HG02970 (cell line): Measurements from ENCODE around the gene TIMP1.

Source experiments
- ATAC-seq: cut with Tn5 transposase; IDR thresholded peaks from one replicate; pipeline ENCODE4 v1.9.1; 2021; ENCODE audit warnings: mild to moderate bottlenecking, moderate library complexity, moderate number of reproducible peaks; ENCODE audit not compliant: unreplicated experiment, low FRiP score

The TIMP1 gene

DNA sequence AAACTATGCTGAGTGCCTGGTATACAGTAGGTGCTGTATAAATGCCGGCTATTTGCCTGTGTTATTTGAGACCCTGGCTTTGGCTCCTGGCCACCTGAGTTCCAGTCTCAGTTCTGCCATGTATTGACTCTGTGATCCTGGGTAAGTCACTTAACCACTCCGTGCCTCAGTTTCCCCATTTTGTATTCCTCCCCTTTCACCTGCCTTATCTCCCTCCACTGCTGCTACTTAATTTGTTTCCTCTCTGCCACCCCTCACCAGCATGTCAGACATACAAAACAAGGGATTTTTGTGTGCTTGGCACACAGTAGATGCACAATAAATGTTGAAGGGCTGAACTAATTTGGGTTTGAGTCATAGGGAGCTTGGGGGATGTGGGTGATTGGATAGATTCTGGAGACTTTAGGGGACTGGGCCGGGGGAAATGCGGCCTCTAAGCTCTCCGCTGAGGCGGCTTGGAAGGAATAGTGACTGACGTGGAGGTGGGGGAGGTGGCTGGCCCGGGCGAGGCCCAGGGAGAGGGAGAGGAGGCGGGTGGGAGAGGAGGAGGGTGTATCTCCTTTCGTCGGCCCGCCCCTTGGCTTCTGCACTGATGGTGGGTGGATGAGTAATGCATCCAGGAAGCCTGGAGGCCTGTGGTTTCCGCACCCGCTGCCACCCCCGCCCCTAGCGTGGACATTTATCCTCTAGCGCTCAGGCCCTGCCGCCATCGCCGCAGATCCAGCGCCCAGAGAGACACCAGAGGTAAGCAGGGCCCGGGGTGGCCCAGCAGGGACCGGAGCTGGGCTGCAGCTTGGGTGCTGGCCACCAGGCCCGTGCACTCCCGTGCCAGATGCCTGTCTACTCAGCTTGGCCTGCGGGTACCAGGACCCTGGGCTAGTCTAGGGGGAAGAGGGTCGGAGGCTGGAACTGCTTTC, at the start of gene TIMP1:
Gene TIMP1 (plus strand): TSS at position 706 of the 917 bp plus-strand sequence. CDS start 980 bp downstream, outside the sequence.
- no peak for ATAC-seq

DNA sequence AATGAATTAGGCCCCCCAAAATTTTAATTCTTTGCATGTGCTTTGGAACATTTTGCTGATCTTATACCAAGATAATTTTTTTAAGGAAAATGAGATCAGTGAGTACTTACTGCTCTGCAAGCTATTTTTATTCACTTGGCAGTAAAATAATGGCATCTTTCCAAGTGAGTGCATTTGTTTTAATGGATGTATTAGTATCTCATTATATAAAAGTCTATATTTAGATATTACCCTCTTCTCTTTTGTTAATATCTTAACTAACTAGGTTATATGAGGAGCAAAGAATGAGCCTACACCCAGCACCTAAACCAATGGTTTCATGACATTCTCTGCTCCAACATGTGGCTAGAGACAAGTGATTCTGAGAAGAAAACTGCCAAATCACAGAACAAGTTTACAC, 42.4 kb upstream of the TIMP1 start:
- ATAC-seq = no peak

DNA sequence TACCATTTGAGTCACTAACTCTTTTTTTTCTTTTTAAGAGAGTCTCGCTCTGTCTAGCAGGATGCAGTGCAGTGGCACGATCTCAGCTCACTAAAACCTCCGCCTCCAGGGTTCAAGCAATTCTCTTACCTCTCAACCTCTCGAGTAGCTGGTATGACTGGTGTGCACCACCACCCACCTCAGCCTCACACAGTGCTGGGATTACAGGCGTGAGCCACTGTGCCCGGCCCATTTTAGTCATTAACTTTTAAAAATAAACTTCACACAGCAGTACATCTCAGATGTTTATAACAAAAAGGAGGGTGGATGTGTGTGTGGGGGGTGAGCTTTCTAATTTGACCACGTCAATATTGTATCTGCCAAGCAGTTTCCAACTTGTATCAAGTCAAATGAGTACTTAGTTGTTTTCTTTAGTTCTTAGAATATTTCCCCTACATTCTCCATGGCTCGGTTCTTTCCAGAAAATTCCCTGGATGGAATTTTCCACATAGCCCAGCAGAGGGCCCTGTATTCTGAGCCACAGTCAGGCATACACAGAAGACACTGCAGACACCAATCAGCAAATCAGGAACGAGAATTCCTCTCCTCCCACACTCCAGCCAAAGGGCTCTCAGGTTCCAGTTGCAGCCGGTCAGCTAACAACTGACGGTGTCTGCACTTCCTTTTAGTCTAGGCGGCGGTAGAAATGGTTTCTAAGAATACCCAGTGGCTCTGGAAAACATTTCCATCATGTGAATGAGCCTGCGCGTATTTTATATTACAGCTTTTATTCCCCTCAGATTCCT, 41.3 kb upstream of the TIMP1 start:
- no peak for ATAC-seq

DNA sequence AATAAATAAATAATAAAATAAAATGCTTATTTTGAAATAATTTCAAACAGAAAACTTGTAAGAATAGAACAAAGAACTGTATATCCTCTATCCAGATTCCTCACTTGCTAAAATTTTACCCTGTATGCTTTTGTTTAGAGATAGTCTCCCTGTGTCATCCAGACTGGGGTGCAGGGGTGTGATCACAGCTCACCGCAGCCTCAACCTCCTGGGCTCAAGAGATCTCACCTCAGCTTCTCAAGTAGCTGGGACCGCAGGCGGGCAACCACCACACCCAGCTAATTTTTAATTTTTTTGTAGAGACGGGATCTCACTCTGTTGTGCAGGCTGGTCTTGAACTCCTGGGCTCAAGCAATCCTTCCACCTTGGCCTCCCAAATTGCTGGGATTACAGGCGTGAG, 38.7 kb upstream of the TIMP1 start:
- ATAC-seq = no peak

DNA sequence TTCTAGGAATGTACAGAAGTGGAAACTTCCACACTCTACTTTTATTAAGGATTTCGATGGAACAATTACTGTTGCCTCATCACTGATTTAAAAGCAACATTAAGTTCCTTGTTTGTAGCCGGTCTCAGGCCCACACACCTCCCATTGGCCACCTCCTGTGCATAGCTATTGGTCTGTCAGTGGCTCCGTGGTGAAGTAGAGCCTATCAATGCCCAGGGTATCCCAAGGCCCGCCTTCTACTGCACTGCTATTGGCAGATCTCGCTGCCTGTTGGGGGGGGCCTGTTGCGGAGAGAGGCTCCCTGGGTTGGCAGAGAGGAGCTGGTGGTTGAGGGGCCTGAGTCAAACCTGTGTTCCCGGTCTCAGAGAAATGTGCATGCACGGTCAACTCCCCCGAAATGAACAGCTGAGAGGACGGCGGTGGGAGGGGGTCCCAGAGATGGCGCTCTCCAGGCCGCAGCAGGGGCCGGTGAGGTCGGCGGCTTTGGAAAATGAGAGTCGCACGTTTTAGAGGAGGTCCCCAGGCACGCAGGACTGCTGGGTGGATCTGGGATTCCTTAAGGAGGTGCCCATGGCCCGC, 26.1 kb upstream of the TIMP1 start:
- ATAC-seq = peak; percentile 70

DNA sequence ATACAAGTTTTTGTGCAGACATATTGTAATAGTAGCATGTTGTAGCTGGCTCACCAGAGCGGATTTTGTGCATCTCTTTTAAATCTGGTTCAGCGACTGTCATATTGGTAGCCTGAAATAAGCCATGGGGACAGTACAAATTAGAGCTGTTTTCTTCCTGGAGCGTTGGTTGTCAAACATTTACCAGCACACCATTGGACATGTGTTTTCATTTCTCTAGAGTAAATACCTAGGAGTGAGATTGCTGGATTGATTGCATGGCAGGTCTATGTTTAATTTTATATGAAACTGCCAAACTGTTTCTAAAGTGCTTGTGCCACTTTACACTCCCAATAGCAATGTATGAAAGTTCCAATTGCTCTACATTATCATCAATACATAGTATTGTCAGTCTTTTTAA, 23.8 kb upstream of the TIMP1 start:
- no peak for ATAC-seq

DNA sequence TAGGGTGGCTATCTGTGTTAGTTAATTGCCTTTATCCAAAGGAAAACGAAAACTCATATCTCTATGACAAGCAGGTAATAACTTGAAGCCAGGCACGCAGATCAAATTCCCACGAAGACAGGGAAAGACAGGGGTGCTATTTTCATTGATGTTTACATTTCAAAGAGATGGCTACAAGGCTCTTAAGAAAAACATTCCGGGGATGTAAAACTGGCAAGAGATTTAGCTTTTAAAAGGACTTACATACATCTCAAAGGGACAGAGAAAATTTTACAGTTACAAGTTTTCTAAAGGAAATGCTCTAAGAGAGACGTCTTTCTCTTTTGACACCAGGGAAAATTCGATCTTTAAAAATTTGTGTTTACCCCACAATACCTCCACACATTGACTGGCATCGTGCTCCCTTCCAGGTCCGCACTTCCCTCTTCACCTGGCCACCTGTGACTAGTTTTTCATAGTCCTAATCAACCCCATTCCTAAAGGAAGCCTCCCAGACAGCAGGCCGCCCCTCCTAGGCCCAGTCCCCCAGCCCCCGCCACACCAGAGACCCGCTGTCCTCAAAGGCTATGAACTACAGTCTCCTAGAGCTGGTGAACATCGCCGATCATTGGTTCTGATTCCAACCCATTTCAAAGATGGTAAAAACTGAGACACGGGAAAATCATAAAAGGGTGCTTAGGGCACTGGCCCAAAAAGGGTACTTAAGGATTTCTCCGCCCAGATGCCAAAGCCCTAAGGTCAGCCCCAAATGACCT, 21.9 kb upstream of the TIMP1 start:
- ATAC-seq = no peak

DNA sequence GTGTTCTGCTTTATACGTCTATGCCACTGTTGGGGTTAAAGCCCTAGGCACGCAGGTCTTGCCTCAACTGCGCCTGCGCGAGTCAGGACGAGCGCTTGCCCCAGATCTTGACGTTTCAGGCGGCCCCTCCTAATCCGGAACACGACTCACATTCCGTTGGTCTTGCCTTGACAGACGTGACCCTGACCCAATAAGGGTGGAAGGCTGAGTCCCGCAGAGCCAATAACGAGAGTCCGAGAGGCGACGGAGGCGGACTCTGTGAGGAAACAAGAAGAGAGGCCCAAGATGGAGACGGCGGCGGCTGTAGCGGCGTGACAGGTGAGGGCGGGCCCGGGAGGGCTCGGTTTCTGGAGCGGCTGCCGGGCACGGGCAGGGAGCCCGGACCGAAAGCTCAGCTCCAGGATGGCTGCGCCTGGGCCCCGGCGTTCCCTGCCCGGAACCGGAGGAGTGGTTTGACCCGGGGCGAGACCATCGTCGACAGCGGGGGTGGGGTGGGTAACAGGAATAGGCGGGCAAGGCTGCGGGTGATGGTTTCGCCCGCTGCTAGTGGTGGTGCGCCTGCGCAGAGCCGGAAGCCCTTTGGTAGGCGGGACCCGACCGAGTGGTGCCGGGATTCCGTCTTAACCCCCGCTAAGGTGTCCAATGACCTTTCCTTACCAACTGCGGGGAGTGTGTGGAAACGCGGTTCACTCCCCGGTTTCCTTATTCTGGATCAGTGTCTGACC, 21.1 kb upstream of the TIMP1 start, which contains the start of gene ARAF:
Gene ARAF (plus strand): TSS at position 272 of the 725 bp plus-strand sequence. CDS start 1,763 bp downstream, outside the sequence.
- ATAC-seq = peak; percentile 79

DNA sequence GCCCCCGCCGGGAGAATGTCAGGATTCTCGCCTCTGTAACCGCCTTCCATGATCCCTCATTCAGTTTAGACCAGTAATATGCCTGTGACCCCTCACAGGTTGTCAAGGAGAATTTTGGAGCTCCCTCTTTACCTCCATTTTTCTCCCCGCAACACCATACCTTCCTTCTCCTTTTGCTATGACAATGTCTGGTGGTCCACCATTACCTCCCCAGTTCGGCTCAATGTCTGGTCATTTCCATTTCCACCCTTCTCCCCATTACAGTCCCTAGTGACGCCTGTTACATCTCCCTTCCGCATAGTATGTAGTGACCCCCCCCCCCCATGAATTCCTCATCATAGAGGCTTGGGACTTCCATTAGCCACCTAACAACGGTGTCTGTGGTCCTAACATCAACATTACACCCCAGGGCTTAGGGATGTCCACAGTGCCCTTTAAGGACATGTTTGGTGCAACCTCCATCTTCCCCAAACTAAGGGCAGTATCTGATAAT, 20.5 kb upstream of the TIMP1 start:
- no peak for ATAC-seq

DNA sequence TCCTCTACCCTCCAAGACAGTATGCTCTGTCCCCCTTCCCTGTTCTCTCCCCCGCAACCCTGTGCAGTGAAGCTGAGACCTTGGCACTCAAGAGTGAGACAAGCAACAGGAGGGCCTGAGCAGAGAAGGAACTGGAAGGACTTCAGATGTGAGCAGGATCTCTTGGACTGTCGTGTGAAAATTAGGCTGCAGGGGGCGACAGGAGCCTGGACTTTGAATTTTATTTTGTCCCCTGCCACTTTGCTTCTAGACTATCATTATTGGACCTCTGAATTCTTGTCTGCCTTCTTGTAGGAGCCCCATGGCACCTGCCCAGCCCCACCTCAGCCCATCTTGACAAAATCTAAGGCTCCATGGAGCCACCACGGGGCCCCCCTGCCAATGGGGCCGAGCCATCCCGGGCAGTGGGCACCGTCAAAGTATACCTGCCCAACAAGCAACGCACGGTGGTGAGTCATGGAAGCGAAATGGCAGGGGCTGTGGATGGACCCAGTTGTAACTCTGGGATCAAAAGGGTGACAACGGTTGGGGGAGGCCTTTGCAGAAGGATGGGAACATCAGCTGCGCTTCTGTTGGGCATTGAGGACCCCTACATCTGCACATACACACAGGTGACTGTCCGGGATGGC, 19.5 kb upstream of the TIMP1 start:
- ATAC-seq = no peak

DNA sequence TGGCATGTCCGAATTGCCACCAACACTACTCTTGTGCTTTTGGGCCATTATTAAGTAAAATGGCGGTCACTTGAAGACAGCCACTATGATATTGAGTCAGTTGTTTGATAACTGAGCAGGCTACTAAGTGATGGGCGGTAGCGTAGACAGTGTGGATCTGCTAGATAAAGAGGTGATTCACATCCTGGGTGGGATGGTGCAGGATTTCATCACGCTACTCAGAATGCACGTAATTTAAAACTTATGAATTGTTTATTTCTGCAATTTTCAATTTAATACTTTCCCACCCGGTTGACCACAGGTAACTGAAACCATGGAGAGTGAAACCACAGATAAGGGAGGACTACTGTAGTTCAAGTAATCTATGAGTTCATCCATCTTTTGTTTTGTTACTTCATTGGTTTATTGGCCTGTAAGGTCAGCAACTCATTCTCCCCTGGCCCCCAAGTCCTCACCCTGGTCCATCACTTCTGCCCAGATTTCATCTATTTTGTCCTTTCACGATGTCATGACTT, 18.4 kb upstream of the TIMP1 start:
- ATAC-seq = no peak

DNA sequence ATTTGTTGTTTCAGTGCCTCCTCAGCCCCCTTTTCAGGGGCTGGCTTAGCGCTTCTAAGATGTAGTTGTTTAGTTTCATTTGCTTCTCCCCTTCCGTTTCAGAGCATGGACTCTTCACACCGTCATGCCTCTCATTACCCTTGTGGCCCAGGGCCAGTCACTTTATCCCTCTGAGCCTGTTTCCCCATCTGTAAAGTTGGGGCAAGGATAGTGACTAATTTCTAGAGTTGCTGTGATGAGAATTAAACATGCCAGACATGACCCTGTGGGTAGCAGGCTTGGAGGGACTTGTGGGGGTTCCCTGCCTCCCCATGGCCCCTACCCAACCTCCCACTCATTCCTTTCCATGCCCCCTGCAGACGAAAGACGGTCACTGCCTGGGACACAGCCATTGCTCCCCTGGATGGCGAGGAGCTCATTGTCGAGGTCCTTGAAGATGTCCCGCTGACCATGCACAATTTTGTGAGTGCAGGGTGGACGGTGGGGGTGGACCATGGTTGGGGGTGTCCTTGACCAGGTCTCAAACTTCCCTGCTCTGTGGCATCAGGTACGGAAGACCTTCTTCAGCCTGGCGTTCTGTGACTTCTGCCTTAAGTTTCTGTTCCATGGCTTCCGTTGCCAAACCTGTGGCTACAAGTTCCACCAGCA, 17.7 kb upstream of the TIMP1 start:
- ATAC-seq = no peak

DNA sequence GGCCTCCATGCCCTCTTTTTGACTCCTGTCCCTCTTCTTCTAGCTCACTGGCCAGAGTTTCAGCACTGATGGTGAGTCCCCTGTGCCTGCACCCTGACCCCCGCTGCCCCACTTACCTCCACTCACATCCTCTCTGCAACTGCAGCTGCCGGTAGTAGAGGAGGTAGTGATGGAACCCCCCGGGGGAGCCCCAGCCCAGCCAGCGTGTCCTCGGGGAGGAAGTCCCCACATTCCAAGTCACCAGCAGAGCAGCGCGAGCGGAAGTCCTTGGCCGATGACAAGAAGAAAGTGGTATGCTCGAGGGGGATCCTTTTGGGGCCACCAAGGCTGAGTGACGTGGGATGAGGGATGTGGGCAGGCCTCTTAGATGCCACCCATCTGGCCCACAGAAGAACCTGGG, 15.4 kb upstream of the TIMP1 start:
- no peak for ATAC-seq

DNA sequence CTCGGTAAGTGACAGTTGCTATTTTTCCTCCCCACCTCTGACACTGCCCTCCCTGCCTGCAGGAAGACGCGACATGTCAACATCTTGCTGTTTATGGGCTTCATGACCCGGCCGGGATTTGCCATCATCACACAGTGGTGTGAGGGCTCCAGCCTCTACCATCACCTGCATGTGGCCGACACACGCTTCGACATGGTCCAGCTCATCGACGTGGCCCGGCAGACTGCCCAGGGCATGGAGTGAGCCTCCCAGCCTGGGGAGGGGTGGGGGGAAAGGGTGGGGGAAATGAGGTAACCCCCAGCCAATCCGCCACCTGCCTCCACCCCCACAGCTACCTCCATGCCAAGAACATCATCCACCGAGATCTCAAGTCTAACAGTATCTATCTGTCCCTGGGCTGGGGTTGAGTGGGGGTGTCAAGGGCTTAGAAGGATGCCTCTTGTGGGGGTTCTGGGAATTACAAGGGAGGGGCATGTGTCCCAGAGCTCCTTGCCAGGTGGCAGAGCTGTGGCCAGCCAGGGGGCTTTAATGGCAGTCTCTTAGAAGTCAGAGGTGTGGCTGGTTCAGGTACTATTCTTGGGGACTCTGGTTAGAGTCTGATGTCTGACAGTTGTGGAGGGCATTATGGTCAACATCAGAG, 13.5 kb upstream of the TIMP1 start:
- ATAC-seq = no peak

DNA sequence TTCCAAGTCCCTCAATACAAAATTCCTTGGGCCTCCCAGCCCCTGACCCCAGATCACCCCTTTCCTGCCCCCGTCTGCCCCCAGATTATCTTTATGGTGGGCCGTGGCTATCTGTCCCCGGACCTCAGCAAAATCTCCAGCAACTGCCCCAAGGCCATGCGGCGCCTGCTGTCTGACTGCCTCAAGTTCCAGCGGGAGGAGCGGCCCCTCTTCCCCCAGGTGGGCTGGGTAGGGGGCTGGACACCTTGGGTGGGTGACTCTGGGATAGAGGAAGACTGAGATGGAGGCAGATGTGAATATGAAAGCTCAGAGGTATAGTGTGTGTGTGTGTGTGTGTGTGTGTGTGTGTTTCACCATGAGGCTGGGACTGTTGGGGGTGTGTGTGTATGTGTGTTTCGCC, 11.4 kb upstream of the TIMP1 start:
- ATAC-seq = no peak

DNA sequence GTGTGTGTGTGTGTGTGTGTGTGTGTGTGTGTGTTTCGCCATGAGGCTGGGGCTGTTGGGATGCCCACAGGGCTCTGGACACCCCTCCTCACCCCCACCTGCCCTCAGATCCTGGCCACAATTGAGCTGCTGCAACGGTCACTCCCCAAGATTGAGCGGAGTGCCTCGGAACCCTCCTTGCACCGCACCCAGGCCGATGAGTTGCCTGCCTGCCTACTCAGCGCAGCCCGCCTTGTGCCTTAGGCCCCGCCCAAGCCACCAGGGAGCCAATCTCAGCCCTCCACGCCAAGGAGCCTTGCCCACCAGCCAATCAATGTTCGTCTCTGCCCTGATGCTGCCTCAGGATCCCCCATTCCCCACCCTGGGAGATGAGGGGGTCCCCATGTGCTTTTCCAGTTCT, 11.0 kb upstream of the TIMP1 start:
- ATAC-seq = no peak

DNA sequence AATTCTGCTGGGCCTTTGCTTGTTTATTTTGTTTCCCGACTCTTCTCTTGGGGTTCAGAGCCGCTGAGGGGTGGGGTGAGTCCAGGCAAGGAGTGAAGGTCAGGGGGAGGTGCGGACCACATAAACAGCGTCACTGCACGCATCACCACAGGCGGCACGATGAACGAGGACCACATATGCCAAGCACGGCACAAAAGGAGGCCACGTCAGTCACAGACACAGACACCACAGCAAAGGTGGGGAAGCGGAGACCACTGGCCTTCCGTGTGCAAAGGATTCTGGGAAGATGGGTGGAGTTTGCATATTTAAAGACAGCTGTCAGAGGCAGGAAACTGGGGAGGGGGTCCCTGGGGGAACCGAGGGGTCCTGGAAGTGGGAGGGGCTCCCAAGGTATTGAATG, 10.3 kb upstream of the TIMP1 start:
- ATAC-seq = no peak

DNA sequence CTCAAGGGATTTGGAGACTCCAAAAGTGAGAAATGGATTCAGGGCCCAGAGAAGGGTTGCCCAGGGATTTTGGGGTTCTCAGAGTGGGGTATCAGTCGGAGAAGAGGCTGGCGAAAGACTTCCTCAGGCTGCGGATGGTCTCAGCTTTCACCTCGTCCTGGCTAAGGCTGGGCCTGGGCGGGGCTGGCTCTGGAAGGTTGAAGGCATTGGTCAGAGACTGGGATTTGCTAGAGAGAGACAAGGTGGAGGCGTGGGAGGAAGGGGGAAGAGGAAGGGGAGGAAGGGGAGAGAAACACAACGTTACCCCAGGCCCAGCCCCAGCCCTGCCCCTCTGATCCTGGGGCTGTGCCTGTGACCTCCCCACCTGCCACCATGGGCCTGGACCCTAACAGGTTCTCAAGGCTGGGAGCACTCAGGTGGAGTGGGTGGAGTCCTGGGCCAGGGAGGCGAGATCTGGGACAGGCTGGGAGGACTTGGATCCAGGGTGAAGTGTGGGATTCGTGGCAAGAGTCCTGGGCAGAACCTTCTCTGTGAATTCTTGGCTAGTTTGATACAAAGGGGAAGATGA, 9.4 kb upstream of the TIMP1 start:
- ATAC-seq = no peak
